BE2C (cell line): Measurements from ENCODE around the gene RDH14.

Experiments
- DNase-seq: peaks from one replicate; pipeline ENCODE4 v3.0.0-alpha.2; 2020
- H3K27me3 ChIP-seq: fragments of 250-450 bp; sonication (Bioruptor Pico); 2 replicates; pipeline ENCODE4 v1.5.1; 2020; ENCODE audit warnings: mild to moderate bottlenecking
- H3K36me3 ChIP-seq: fragments of 250-450 bp; sonication (Bioruptor Pico); 2 replicates; pipeline ENCODE4 v1.5.1; 2020; ENCODE audit warnings: mild to moderate bottlenecking
- H3K4me1 ChIP-seq: fragments of 250-450 bp; sonication (Bioruptor Pico); 2 replicates; pipeline ENCODE4 v1.5.1; 2020
- H3K4me3 ChIP-seq: 2 replicates; pipeline ENCODE4 v1.5.1; 2011; ENCODE audit warnings: low read depth, low read length
- H3K9me3 ChIP-seq: fragments of 250-450 bp; sonication (Bioruptor Pico); 2 replicates; pipeline ENCODE4 v1.5.1; 2020
- CTCF ChIP-seq: IDR thresholded peaks from 2 replicates; pipeline ENCODE4 v1.5.1; 2012; ENCODE audit warnings: mild to moderate bottlenecking, low read depth, low read length

The RDH14 gene

DNA sequence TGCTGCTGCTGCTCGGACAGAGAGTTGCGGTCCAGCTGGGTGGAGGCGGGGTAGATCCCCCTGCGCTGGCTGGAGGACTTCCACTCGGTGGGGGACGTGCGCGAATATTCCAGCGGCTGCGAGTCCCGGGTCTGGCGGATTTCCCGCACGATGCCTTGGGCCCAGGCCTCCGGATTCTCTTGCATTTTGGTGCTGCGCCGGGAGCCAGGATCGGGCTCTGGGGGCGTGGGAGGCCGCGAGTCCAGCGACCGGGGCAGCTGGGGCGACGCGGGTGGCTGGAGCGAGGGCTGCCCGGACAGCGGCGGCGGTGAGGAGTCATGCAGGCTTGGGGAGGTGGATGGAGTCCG, 24.1 kb upstream of the RDH14 start:
- TF ChIP-seq CTCF, result no peak
- no peaks in the 10 kb centered on the region for H3K36me3 ChIP-seq
- peaks cover 4% of the 10 kb centered on the region; the same call in 1 of the 2 replicates for H3K4me1 ChIP-seq
- H3K9me3 ChIP-seq, result no peaks in the 10 kb centered on the region
- DNase-seq, result no peak
- no peaks in the 10 kb centered on the region for H3K27me3 ChIP-seq
- no peak overlapping the region for H3K4me3 ChIP-seq

DNA sequence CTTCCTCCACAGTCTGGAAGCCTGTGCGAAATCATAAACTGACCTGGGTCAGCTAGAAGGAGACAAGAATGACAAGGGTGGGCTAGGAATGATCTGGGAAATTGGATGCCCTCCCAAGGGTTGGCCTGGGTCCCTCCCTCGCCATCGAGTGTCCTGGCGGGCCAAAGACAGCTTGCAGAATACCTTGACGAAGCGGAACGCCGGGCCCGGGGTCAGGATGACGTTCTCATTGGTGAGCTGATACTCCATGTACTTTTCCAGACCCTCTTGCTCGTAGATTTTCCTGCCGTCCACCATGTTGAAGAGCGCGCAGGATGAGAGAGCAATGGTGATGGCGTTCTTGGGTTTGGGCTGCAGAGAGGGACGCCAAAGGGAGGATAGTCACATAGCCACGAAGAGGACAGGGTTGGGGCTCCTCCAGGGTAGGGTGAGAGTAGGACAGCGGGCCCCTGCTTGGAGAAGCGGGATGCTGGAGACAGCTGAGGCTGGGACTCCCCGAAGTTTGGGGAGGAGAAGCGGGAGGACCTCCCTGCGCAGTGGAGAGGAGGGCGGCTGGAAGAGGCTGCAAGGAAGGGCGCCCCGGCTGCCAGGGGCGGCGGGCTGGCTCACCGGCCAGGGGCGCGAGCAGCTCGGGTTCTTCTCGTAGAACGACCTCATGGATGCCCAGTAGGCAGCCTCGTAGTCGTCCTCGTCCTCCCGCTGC, 23.6 kb upstream of the RDH14 start:
- Histone ChIP-seq H3K27me3 (no peaks in the 10 kb centered on the region), H3K36me3 (no peaks in the 10 kb centered on the region), H3K9me3 (no peaks in the 10 kb centered on the region), H3K4me3 (no peak overlapping the region), H3K4me1 (peaks cover 4% of the 10 kb centered on the region; the same call in 1 of the 2 replicates)
- TF ChIP-seq CTCF, result no peak
- DNase-seq, result no peak

DNA sequence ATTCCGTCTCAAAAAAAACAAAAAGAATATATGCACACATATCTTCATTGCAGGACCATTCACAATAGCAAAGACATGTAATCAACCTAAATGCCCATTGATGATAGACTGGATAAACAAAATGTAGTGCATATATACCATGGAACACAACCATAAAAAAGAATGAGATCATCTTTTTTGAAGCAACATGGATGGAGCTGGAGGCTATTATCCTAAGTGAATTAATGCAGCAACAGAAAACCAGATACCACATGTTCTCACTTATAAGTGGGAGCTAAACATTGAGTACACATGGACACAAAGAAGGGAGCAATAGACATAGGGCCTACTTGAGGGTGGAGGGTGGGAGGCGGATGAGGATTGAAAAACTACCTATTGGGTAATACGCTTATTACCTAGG, 20.2 kb upstream of the RDH14 start:
- peaks cover 4% of the 10 kb centered on the region; the same call in 1 of the 2 replicates for H3K4me1 ChIP-seq
- H3K27me3 ChIP-seq, result no peaks in the 10 kb centered on the region
- no peak for DNase-seq
- no peak overlapping the region for H3K4me3 ChIP-seq
- H3K36me3 ChIP-seq, result no peaks in the 10 kb centered on the region
- no peak for TF ChIP-seq CTCF
- H3K9me3 ChIP-seq, result no peaks in the 10 kb centered on the region

- DNase-seq, result no peak
- Histone ChIP-seq H3K36me3 (no peaks in the 10 kb centered on the region), H3K9me3 (no peaks in the 10 kb centered on the region), H3K27me3 (no peaks in the 10 kb centered on the region), H3K4me1 (peaks cover 4% of the 10 kb centered on the region; the same call in 1 of the 2 replicates), H3K4me3 (no peak overlapping the region)
- no peak for TF ChIP-seq CTCF
These were observed 17.6 kb upstream of the RDH14 start for GRCh38 chr2:18578033-18578432.

DNA sequence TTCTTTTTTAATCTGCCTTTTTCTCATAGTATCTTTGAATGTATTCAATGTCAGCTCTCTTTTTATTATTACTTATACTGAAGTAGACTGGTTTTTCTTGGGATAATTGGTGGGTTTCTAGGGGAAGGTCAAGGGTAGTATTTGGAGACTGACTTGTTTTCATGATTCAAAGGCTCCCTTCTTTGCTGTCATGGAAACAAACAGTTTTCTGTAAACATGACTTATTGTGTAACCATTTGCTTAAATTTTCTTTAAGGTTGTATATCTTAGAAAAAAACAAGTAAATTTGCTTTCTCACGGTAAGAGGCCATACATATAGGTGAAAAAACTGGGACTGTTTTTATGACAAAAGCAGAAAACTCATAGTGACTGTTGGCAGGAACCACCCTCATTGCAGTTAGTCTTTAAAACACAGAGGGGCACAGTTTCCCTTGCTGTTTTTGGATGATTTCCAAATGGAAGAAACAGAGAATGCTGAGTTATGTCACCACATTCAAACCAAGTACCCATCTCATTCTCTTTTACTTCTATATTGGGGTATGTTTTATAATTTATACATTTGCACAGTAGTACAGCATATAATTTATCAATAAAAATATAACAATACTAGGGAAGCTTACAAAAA, 5.8 kb upstream of the RDH14 start:
- Histone ChIP-seq H3K36me3 (no peaks in the 10 kb centered on the region), H3K4me1 (no peaks in the 10 kb centered on the region), H3K9me3 (no peaks in the 10 kb centered on the region), H3K27me3 (no peaks in the 10 kb centered on the region), H3K4me3 (no peak overlapping the region)
- DNase-seq, result no peak
- no peak for TF ChIP-seq CTCF

- no peak for TF ChIP-seq CTCF
- no peak for DNase-seq
- Histone ChIP-seq H3K9me3 (no peaks in the 10 kb centered on the region), H3K4me1 (0 out of 2 replicates have a peak, but pooled peaks cover 2% of the 10 kb centered on the region), H3K36me3 (peaks cover 3% of the 10 kb centered on the region), H3K27me3 (no peaks in the 10 kb centered on the region), H3K4me3 (peak overlapping the region; percentile 74)
These were observed 288 bp upstream of the RDH14 start for GRCh38 chr2:18560797-18561085.
